GM19238 (cell line): ENCODE data around the gene CD207.
"Not testable (repeated sequence)": the region's sequence is repeated elsewhere in the genome, so short reads cannot be mapped to it uniquely, and the experiment has no call there.

Source experiments
- DNase-seq: peaks from one replicate; pipeline ENCODE4 v3.0.0; 2011; ENCODE audit warnings: low spot score; ENCODE audit not compliant: insufficient read length

CD207 gene

GRCh38 chr2:70829916-70830315 lies 5.7 kb downstream of the CD207 start:
- no peak for DNase-seq

DNA sequence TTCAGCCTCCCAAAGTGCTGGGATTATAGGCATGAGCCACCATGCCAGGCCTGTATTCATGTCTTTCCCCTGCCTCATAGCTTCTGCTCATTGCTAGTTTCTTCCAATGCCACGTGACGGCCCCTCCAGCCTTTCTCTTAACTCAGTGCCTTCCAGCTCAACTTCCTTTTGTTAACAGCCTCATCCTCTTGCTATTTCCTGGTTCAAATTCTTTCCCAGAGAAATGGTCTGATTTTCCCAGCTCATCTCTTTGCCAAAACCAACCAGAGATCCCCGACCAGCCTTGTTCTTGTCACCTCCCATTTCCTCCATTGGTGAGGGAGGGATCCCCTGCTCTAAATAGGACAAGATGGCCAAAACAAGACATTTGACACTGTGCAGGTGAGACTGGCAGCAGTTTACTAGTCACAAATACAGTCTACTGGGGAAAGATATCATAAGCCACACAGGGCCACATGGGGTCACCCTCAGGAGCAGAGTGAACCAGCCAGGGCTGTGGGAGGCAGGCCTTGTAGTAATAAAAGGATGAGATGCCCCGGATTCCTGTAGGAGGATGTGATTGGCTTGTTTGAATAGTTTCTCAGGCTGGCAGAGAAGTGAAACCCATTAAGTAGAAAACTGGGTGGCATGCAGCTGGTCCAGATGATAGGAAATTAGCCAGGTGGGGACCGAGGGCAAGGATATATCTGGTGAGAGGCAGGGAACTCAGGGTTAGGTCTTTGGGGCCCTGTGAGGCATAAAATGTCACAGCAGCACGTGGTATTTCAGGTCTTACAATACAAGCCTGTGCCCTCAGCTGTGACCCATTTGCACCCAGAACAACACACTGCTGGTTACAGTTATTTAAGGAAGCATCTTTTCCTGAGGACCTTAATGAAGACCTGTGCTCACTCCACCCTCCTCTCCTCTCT lies 6.4 kb downstream of the CD207 start:
- no peak for DNase-seq

- no peak for DNase-seq
These were observed 7.5 kb downstream of the CD207 start for GRCh38 chr2:70828115-70828514.

DNA sequence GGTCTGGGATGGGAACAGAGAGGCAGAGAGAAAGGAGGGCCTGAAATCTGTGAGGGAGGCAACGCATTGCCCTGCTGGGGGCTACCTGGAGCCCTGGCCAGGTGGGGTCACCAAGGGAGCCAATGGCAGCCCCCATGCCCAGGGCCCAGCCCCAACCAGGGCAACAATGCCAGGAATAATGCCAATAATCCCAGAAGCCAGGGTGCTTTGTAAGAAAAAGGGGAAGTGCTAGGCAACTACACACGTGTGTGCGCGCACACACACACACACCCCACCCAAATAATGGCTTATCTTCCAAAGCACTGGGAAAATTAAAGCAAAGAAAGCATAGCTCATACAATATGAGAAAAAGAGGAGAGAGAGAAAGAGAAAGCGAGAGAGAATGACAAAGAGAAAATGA lies 8.2 kb downstream of the CD207 start:
- DNase-seq = no peak

- no peak for DNase-seq
These were observed 8.8 kb downstream of the CD207 start for GRCh38 chr2:70826696-70827350.

DNA sequence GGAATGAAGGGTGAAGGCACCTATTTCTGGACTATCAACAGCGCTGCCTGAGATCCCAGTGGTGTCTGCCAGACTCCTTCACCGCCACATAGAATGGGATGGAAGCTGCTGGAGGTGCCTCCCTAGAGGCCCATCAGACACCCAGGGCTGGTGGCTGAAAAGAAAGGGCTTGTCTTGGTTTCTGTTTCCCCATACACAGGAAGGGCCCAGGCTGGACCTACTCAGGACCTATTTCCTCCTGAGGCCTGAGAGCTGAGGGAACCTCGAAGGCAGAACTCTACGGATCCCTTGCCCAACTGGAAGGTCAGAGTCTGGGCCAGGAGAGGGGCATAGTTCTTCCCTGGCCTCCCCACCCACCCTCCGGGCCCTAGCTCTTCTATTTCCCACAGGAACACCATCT lies 12.4 kb downstream of the CD207 start:
- DNase-seq = no peak

DNA sequence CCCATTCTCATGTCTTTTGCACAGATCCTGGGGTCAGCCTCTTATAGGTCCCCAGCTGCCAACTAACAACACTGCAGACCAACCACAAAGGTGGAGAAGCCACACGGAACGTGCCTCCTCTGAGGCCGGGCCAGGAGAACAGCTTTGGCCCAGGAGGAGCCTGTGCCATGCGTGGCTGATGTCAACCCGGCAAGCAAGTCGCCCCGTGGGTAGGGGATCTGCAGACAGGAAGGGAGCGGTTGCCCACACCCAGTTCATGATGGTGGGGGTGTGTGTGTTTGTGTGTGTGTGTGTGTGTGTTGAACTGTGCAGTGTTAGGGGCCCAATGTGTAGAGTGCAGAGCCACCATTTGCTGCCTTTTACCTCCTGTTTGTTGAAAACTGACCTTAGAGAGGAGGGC lies 12.8 kb downstream of the CD207 start:
- no peak for DNase-seq

- DNase-seq = no peak
These were observed 15.1 kb downstream of the CD207 start, which contains the start of gene CLEC4F for GRCh38 chr2:70820499-70820898. Gene CLEC4F (minus strand): TSS chr2:70820599. CDS start chr2:70820523, 76 bp downstream.

GRCh38 chr2:70817284-70817954 lies 18.2 kb downstream of the CD207 start:
- no peak for DNase-seq

- DNase-seq = no peak
These were observed 18.9 kb downstream of the CD207 start for GRCh38 chr2:70816726-70817125.

DNA sequence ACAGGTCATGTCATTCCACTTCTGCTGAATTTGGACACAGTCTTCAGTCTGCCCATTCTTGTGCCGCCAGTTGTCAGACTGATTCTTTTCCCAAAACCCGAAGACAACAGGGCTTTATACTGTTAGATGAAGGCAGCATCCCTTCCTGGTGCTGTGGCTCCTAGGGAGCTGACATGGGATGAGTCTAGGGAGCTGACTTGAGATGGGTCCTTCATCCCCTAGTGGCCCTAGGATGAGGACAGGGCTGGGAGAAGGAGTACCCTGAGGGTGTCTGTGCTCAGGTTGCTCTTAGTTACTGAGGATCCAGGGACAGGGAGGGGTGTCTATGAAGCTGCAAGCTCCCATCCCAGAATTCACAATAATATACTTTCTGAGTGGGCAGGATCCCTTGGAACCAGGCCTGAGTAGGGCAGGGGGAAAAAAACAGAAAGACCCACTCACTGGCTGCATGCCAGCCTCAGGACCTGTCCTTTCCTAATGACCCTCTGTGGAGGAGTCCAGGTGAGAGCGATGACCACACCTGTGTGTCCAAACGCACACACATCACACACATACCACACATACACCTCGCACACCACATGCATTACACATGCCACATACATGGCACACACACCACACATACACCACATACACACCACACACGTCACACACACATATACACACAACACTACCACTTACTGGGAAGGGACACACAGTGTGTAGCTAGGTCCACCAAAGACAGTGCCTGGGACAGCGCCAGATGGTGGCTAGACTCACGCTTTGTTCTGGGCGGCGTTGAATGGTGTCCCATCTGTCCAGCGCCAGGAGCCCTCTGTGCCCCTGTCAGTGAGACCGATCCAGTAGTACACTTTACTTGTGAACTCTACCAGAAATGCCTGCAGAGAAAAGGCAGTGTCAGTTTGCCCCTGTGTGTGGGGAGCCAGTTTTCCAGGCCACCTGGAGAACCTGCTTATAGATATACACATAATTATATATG lies 26.3 kb downstream of the CD207 start:
- no peak for DNase-seq

DNA sequence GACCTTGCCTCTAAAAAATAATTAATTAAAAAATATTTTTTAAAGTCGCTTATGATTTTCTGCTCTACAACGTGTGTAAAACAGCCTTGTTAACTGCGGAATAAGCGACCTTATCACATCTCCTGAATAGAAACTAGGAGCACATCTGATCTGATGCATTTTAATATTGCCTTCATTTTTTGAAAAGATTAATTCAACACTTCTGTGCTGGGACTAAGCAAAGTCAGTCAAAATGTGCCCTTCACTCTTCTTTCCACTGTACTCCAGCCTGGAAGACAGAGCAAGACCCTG lies 27.8 kb downstream of the CD207 start:
- no peak for DNase-seq

DNA sequence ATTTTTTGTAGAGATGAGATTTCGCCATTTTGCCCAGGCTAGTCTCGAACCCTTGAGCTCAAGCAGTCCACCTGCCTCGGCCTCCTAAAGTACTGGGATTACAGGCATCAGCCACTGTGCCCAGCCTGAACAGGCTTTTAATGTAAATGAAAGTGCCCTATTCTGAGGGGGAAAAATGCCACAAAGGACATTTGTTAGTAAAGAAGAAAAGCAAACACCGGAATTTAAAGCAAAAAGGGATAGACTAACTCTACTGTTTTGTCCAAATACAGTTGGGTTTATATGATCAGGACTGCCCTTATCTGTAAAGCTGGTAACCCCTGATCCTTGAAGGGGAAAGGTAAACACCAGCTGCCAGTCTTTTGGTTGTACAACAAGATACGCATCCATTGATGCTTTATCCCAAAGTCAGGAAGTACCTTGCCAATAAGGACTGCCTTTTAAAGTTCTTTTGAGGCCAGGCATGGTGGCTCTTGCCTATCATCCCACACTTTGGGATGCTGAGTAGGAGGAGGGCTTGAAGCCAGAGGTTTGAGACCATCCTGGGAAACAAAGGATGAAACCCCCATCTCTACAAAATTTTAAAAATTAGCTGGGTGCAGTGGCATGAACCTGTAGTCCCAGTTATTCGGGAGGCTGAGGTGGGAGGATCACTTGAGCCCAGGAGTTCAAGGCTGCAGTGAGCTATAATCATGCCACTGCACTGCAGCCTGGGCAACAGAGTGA lies 28.4 kb downstream of the CD207 start:
- no peak for DNase-seq

- DNase-seq = no peak
These were observed 29.0 kb downstream of the CD207 start for GRCh38 chr2:70806620-70807019.

DNA sequence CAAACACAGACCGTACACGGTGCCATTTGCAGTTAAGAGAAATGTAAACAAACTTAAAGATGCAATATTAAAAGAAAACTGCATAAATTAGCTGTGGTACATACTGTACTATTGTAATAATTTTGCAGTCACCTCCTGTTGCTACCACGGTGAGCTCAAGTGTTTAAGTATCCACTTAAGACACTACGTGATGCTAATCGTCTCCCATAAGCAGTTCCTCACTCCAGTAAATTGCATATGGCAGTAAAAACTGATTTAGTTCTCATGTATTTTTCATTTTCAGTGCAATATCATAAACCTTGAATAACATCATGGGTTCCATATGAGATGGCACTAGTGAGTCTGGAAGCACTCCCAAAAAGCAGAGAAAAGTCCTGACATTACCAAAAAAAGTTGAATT lies 29.6 kb downstream of the CD207 start:
- no peak for DNase-seq

GRCh38 chr2:70801607-70802263 lies 33.9 kb downstream of the CD207 start:
- no peak for DNase-seq

DNA sequence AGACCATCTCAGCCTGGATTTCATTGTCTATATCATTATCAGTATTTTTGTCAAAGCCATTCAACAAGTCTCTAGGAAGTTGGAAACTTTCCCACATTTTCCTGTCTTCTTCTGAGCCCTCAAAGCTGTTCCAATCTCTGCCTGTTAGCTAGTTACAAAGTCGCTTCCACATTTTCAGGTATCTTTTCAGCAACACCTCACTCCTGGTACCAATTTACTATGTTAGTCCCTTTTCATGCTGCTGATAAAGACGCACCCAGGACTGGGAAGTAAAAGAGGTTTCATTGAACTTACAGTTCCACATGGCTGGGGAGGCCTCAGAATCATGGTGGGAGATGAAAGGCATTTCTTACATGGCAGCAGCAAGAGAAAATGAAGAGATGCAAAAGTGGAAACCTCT lies 35.9 kb downstream of the CD207 start:
- DNase-seq = no peak

- not testable (repeated sequence) for DNase-seq
These were observed 37.6 kb downstream of the CD207 start for GRCh38 chr2:70797996-70798395.

DNA sequence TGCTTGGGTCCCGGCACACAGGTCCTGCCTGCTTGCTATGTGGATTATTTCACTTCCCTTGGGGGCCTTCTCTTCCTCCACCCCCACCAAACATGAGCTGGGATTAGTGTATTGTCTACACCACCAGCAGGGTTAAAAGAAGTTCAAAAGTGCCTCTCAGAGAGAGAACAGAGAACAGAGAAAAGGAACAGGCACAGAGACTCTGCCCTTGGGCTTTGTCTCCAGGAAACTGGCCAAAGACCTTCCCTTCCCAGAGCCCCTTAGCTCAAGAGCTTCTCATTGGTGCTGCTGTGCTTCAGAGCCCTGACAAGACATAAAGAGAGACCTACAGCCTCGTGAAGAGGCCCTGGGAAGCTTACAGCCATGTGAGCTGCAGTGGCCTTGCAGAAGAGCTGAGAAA lies 38.1 kb downstream of the CD207 start:
- no peak for DNase-seq

- no peak for DNase-seq
These were observed 39.4 kb downstream of the CD207 start for GRCh38 chr2:70796262-70796661.
